Esophagus squamous epithelium (tissue), 4 donors: ENCODE data around the gene SPOCK1.

ENCODE experiments used
- POLR2A ChIP-seq, 4 donors: fragments of 450-650 bp; IDR thresholded peaks; one replicate each; pipeline ENCODE4 v1.6.1; 2017; ENCODE audit warnings: antibody characterized with exemption in 4 of 4, mild to moderate bottlenecking in 4 of 4, moderate library complexity in 3 of 4
- TF ChIP-seq, protein P1 (sequence below), 6 experiments: fragments of 450-650 bp in 4 of 6; fragments of 200-600 bp in 2 of 6; sonication (generic) in 2 of 6; IDR thresholded peaks; one replicate each; pipeline ENCODE4 v1.5.1; 2016 to 2019; ENCODE audit warnings: antibody characterized with exemption in 6 of 6, mild to moderate bottlenecking in 4 of 6, moderate library complexity in 4 of 6

- TF ChIP-seq, protein P1, sequence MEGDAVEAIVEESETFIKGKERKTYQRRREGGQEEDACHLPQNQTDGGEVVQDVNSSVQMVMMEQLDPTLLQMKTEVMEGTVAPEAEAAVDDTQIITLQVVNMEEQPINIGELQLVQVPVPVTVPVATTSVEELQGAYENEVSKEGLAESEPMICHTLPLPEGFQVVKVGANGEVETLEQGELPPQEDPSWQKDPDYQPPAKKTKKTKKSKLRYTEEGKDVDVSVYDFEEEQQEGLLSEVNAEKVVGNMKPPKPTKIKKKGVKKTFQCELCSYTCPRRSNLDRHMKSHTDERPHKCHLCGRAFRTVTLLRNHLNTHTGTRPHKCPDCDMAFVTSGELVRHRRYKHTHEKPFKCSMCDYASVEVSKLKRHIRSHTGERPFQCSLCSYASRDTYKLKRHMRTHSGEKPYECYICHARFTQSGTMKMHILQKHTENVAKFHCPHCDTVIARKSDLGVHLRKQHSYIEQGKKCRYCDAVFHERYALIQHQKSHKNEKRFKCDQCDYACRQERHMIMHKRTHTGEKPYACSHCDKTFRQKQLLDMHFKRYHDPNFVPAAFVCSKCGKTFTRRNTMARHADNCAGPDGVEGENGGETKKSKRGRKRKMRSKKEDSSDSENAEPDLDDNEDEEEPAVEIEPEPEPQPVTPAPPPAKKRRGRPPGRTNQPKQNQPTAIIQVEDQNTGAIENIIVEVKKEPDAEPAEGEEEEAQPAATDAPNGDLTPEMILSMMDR (IDR thresholded peaks at IDR 0.05): no peak
- TF ChIP-seq POLR2A (IDR thresholded peaks at IDR 0.05): no peak
Observed at GRCh38 chr5:137179203-137179602, 319.9 kb downstream of the SPOCK1 start.
